ENCODE measurements around the gene ENC1.

DNA sequence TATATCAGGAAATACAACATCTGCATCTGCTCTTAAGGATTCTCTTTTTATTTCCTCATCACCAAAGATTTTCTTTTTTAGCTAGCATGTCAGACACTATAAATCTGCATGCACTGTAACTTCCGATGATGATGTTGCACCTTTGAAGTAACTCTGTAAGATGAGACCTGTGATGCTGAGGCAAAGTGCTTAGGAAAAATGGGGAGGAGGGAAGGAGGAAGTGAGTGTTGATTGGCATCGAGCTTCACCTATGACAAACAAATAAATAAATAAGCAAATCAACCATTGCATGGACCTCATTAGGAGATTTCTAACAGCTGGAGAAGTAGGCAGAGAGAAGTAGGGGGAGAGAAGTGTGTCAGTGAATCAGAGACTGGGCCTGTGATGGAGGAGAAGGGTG is 52.6 kb downstream of the ENC1 start:
- TF ChIP-seq POLR2AphosphoS5 (IDR thresholded peaks at IDR 0.05; ENCODE audit: borderline replicate concordance, low read depth, low read length) (no peak), EZH2 (IDR thresholded peaks at IDR 0.05) (no peak), FOXP2 (optimal IDR thresholded peaks at IDR 0.05; ENCODE audit: control extremely low read depth, extremely low read length, insufficient read depth) (no peak)
